NCI-H748 (cell line): ENCODE measurements around the gene PPFIA3.
"Not testable (repeated sequence)": the region's sequence is repeated elsewhere in the genome, so short reads cannot be mapped to it uniquely, and the experiment has no call there.

Experiments
- DNase-seq: peaks from one replicate; lab custom pipeline; 2025; ENCODE audit not compliant: unreplicated experiment; lab: John Stamatoyannopoulos, UW

The PPFIA3 gene

DNA sequence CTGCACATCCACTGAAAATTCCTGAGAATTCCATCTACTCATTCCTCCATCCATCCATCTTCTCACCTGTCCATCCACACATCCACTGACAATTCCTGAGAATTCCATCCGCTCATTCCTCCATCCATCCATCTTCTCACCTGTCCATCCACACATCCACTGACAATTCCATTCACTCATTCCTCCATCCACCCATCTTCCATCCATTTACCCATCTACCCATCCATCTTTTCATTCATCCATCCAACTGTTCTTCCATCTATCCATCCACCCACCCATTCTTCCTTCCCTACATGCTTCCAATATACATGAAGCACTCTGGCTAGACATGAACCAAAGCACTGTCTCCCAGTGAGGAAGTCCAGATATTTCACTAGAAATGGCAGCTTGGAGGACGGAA is 53.9 kb downstream of the PPFIA3 start:
- DNase-seq = no peak

DNA sequence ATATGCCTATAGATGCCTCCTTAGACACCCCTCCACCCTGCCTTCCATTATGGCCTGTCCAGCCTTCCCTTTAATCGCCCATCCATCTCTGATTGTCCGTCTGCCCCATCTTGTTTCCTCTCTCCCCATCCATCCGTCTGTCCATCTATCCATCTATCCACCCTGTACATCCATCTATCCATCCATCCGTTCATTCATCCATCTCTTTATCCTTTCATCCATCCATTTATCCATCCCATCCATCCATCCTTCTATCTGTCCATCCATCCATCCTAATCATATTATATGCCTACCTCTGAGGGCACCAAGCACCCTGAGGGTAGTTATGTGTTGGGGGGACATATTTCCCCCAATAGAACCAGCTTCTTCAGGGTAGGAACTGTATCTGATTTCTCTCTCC is 61.3 kb downstream of the PPFIA3 start:
- DNase-seq = no peak

DNA sequence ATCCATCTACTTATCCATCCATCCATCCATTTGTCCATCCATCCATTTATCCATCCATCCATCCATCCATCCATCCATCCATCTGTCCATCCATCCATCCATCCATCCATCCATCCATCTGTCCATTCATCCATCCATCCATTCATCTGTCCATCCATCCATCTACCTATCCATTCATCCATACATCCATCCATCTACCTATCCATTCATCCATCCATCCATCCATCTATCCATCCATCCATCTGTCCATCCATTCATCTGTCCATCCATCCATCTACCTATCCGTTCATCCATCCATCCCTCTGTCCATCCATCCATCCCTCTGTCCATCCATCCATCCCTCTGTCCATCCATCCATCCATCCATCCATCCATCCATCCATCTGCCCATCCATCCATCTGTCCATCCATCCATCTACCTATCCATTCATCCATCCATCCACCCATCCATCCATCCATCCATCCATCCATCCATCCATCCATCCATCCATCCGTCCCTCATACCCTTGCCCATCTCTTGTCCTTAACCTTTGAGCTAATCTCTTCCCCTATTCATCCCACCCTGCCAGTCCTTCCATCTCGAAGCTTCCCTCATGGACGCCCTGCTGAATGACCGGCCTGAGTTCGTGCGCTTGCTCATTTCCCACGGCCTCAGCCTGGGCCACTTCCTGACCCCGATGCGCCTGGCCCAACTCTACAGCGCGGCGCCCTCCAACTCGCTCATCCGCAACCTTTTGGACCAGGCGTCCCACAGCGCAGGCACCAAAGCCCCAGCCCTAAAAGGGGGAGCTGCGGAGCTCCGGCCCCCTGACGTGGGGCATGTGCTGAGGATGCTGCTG is 62.9 kb downstream of the PPFIA3 start:
- DNase-seq = not testable (repeated sequence)

DNA sequence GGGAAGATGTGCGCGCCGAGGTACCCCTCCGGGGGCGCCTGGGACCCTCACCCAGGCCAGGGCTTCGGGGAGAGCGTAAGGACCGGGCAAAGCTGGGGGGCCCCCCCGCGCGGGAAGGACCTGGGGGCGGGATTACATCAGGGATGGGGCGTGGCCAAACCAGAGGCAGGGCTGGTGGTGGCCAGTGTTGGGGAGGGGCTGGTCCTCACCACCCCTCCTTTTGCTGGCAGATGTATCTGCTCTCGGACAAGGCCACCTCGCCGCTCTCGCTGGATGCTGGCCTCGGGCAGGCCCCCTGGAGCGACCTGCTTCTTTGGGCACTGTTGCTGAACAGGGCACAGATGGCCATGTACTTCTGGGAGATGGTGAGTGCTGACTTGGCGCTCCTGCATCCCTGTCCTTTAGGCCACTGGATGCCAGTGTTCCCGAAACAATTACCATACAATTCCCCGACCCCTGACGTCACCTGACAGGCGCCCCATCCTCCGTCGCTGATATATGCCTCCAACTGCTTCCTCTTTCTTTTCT is 63.6 kb downstream of the PPFIA3 start:
- DNase-seq = no peak

DNA sequence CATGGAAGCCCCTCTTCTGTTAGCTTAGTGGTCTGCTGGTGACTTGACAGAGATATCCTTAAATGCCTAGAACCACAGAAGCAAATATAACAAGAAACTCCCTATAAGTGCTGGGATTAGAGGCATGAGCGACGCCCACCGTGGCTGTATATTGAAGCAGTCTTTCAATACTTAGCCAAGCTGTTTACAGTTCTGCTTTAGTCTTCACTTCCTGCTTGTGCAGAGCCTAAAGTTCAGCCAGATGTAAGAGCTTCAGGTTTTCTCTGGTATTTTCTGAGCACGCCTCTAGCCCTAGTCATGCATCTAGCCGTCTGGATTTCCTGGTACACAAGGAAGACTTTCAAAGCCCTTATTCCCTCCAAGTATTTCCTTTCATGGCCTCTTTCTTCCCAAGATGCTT is 66.8 kb downstream of the PPFIA3 start:
- no peak for DNase-seq

DNA sequence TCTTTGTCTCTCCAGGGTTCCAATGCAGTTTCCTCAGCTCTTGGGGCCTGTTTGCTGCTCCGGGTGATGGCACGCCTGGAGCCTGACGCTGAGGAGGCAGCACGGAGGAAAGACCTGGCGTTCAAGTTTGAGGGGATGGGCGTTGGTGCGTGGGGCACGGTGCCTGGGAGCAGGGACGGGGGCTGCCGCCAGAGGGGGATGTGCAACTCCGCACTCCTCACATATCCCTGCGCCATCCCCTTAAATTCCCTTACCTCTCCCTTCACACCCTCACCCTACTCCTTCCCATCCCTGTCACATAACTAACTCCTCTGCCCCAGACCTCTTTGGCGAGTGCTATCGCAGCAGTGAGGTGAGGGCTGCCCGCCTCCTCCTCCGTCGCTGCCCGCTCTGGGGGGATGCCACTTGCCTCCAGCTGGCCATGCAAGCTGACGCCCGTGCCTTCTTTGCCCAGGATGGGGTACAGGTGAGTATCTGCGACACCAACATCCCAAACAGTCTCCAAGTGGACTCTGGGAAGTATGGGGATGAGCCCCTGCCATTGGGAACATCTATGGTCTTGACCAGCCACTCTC is 69.4 kb downstream of the PPFIA3 start:
- DNase-seq = no peak

DNA sequence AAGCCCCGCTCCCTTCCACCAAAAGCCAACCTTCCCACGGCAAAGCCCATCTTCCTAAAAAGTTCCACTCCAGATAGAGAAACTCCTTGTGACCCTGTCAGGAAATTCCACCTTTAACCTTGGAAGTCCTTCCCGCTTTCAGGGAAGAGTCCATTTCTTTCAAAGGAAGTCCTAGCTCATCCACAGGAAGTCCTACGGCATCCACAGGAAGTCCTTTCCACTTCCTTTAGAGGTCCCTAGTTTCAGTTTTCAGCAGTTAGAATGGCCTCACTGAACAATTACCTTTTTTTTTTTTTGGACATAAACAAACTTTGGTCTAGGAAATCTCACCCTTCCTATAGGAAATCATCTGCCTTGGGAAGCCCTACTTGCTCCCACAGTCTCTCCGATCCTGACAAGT is 69.9 kb downstream of the PPFIA3 start:
- no peak for DNase-seq

DNA sequence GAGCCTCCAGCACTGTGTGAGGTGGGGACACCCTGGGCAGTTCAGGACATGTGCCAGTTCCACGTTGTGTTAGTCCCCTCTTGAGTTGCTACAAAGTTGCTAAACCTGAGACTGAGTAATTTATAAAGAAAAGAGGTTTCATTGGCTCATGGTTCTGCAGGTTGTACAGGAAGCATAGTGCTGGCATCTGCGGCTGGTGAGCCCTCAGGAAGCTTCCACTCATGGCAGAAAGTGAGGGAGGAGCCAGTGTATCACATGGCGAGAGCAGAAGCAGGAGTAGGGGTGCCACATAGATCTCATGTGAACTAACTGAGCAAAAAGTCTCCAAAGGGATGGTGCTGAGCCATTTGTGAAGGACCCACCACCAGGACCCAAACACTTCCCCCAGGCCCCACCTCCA is 71.4 kb downstream of the PPFIA3 start:
- no peak for DNase-seq

DNA sequence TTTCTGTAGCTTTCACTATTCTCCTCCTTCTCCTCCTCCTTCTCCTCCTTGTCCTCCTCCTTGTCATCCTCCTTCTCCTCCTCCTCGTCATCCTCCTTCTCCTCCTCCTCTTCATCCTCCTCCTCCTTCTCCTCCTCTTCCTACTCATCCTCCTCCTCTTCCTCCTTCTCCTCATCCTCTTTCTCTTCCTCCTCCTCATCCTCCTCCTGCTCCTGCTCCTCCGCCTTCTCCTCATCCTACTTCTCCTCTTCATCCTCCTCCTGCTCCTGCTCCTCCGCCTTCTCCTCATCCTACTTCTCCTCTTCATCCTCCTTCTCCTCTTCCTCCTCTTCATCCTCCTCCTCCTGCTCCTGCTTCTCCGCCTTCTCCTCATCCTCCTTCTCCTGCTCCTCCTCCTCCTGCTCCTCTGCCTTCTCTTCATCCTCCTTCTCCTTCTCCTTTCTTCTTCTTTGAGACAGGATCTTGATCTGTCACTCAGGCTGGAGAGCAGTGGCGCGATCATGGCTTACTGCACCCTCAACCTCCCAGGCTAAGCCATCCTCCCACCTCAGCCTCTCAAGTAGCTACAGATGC is 74.6 kb downstream of the PPFIA3 start:
- no peak for DNase-seq

DNA sequence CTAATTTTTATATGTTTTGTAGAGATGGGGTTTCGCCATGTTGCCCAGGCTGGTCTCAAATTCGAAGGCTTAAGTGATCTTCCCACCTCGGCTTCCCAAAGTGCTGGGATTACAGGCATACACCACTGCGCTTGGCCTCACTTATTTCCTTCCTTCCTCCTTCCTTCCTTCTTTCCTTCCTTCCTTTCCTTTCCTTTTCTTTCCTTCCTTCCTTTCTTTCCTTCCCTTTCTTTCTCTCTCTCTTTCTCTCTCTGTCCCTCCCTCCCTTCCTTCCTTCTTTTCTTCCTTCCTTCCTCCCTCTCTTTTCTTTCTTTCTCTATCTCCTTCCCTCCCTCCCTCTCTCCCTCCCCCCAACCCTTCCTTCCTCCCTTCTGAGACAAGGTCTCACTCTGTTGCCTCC is 75.1 kb downstream of the PPFIA3 start:
- DNase-seq = no peak

DNA sequence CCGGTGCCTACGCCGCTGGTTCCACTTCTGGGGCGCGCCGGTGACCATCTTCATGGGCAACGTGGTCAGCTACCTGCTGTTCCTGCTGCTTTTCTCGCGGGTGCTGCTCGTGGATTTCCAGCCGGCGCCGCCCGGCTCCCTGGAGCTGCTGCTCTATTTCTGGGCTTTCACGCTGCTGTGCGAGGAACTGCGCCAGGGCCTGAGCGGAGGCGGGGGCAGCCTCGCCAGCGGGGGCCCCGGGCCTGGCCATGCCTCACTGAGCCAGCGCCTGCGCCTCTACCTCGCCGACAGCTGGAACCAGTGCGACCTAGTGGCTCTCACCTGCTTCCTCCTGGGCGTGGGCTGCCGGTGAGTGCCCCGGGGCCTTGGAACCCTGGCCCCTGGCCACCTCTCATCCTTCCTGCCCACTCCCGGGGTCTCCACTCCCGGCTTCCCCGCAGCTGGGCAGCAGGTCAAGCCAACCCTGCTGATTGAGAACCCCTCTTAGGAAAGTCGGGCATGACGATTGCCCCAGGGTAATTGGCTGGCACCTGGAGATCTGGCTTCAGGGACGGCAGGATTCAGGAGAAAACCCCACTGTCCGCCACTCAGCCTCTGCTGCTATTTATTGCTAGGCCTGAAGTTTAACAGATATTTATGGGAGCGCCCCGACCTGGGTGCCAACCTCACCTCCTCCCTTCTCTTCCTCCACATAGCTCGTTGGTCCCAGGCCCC is 77.3 kb downstream of the PPFIA3 start:
- peak; percentile 40 for DNase-seq

DNA sequence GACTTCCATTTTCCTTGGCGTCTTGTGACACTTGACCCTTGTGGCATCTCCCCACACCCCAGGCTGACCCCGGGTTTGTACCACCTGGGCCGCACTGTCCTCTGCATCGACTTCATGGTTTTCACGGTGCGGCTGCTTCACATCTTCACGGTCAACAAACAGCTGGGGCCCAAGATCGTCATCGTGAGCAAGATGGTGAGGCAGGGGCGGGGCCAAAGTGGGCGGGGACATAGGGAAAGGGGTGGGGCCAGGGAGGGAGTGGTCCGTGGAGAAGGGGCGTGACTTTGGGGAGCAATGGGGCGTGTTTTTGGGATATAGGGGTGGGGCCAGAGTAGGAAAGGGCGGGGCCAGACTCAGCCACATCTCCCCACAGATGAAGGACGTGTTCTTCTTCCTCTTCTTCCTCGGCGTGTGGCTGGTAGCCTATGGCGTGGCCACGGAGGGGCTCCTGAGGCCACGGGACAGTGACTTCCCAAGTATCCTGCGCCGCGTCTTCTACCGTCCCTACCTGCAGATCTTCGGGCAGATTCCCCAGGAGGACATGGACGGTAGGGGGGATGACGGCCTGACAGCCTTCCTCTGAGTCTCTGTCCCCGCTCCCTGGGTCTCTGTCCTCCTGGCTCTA is 81.0 kb downstream of the PPFIA3 start:
- no peak for DNase-seq
